ENCODE measurements around the gene TENM4. TPM values are rescaled to one million over a fixed set of nuclear protein-coding genes. Genes with fewer than 3 reads are reported as not detected.

TENM4 gene
- total RNA-seq, 1 donor from 2014 or later = 43.2 TPM

DNA sequence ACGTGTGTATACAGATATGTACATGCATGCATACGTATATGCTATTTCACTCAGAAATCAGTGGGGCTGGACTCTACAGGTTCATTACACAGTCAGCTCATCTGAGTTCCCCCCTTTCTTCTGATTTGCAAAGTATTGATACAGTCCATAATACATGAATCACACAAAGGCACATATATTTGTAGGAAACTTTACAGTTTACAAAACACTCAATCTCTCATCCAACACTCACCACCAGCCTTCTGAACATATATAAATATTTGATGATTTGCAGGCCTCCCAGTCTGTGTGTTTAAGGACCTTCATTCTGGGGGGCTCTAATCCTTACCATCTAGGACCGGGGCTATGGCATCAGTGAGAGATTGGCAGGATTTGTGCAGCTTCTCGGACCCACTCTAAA lies 293.8 kb downstream of the TENM4 start:
- Mint-ChIP-seq H3K36me3 (ENCODE audit: low read depth) (peaks cover 5% of the 10 kb centered on the region), H3K9me3 (peaks cover 3% of the 10 kb centered on the region)

DNA sequence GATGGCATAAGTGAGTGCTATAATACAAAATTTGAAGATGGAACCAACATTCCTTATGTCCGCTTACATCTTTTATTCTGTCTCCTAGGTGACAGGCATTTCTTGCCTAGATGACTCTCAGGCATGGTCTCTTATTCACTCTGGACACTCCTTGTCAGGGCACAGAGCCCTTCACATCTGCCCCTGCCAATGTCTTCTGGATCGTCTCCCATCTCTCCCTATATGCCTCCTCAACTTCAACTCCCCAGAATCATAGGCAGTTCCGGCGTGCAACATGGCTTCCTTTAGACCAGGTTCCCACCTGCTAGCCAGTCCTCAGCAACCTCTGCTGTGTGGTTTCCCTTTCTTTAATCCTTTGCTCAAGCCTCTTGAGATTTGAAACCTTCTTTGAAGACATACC lies 300.9 kb downstream of the TENM4 start:
- Mint-ChIP-seq H3K27me3 (ENCODE audit: low read depth) (no peaks in the 10 kb centered on the region), H3K9me3 (peaks cover 16% of the 10 kb centered on the region), H3K36me3 (ENCODE audit: low read depth) (peaks cover 5% of the 10 kb centered on the region), H3K4me3 (no peak overlapping the region), H3K4me1 (peaks cover 4% of the 10 kb centered on the region), H3K27ac (ENCODE audit: unreplicated experiment) (no peak overlapping the region)
- no peak for DNase-seq (ENCODE audit: low read depth, low spot score)
- TF ChIP-seq, protein P1, sequence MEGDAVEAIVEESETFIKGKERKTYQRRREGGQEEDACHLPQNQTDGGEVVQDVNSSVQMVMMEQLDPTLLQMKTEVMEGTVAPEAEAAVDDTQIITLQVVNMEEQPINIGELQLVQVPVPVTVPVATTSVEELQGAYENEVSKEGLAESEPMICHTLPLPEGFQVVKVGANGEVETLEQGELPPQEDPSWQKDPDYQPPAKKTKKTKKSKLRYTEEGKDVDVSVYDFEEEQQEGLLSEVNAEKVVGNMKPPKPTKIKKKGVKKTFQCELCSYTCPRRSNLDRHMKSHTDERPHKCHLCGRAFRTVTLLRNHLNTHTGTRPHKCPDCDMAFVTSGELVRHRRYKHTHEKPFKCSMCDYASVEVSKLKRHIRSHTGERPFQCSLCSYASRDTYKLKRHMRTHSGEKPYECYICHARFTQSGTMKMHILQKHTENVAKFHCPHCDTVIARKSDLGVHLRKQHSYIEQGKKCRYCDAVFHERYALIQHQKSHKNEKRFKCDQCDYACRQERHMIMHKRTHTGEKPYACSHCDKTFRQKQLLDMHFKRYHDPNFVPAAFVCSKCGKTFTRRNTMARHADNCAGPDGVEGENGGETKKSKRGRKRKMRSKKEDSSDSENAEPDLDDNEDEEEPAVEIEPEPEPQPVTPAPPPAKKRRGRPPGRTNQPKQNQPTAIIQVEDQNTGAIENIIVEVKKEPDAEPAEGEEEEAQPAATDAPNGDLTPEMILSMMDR (conservative IDR thresholded peaks at IDR 0.05) = no peak

More for the DNA sequence above, 293.8 kb downstream of the TENM4 start:
- Mint-ChIP-seq H3K27me3 (ENCODE audit: low read depth) (no peaks in the 10 kb centered on the region), H3K4me1 (no peaks in the 10 kb centered on the region), H3K27ac (ENCODE audit: unreplicated experiment) (no peak overlapping the region), H3K4me3 (no peak overlapping the region)
- no peak for DNase-seq (ENCODE audit: low read depth, low spot score)
- TF ChIP-seq, protein P1 (conservative IDR thresholded peaks at IDR 0.05) = no peak

DNA sequence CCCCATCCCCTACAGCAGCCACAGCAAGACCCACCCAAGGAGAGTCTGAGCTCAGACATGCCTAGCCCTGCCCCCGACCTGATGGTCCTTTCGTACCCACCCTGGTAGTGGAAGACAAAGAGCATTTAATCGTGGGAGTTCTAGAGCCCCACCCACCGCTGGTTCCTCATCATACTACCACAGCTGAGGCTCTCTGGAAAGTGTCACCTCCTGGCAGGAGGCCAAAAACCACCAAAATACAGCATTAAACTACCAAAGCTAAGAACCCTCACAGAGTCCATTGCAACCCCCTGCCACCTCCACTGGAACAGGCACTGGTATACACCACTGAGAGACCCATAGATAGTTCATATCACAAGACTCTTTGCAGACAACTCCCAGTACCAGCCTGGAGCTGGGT lies 311.1 kb downstream of the TENM4 start:
- Mint-ChIP-seq H3K27me3 (ENCODE audit: low read depth) (no peaks in the 10 kb centered on the region), H3K27ac (ENCODE audit: unreplicated experiment) (no peak overlapping the region), H3K4me1 (no peaks in the 10 kb centered on the region), H3K36me3 (ENCODE audit: low read depth) (peaks cover 40% of the 10 kb centered on the region), H3K9me3 (peaks cover 14% of the 10 kb centered on the region), H3K4me3 (no peak overlapping the region)
- TF ChIP-seq, protein P1 (conservative IDR thresholded peaks at IDR 0.05) = no peak
- DNase-seq (ENCODE audit: low read depth, low spot score) = no peak

DNA sequence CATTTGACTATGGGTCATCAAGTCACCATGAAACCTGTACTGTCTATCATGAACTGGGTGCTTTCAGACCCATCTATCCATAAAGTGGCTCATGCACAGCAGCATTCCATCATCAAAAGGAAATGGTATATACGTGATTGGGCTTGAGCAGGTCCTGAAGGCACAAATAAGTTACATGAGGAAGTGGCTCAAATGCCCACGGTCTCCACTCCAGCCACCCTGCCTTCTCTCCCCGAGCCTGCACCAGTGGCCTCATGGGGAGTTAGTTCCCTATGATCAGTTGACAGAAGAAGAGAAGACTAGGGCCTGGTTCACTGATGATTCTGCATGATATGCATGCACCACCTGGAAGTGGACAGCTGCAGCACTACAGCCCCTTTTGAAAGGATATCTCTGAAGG lies 312.5 kb downstream of the TENM4 start:
- Mint-ChIP-seq H3K27me3 (ENCODE audit: low read depth) (no peaks in the 10 kb centered on the region), H3K4me3 (no peak overlapping the region), H3K4me1 (no peaks in the 10 kb centered on the region), H3K27ac (ENCODE audit: unreplicated experiment) (no peak overlapping the region), H3K36me3 (ENCODE audit: low read depth) (peaks cover 37% of the 10 kb centered on the region), H3K9me3 (peaks cover 16% of the 10 kb centered on the region)
- TF ChIP-seq, protein P1 (conservative IDR thresholded peaks at IDR 0.05) = no peak
- DNase-seq (ENCODE audit: low read depth, low spot score) = no peak

DNA sequence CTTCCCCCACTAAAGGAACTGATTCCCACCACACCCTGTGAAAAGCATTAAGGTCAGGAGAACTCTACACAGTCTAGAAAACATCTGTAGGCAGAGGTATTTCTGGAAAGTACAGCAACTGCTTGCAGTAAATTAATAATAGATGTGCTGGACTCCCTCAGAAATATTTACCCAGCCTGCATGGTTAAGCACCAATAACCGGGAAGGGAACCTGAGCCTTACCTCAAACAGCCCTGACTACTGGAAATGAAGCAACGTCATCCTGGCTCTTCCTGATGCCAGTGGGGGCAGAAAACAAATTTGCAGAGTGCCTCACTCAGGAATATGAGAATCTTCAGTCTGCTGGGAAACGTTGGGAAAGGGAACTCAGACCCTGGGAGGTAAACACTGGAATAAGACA lies 318.1 kb downstream of the TENM4 start:
- TF ChIP-seq, protein P1 (conservative IDR thresholded peaks at IDR 0.05) = no peak
- H3K27ac Mint-ChIP-seq (ENCODE audit: unreplicated experiment) = no peak overlapping the region
- H3K36me3 Mint-ChIP-seq (ENCODE audit: low read depth) = peaks cover 10% of the 10 kb centered on the region
- H3K4me3 Mint-ChIP-seq = no peak overlapping the region
- no peaks in the 10 kb centered on the region for H3K27me3 Mint-ChIP-seq (ENCODE audit: low read depth)
- H3K9me3 Mint-ChIP-seq = peaks cover 5% of the 10 kb centered on the region
- no peak for DNase-seq (ENCODE audit: low read depth, low spot score)
- peaks cover 26% of the 10 kb centered on the region for H3K4me1 Mint-ChIP-seq

GRCh38 chr11:79121351-79121750 lies 319.5 kb downstream of the TENM4 start:
- Mint-ChIP-seq H3K36me3 (ENCODE audit: low read depth) (peaks cover 7% of the 10 kb centered on the region), H3K4me3 (no peak overlapping the region), H3K27ac (ENCODE audit: unreplicated experiment) (peak overlapping the region; percentile 64), H3K4me1 (peaks cover 26% of the 10 kb centered on the region), H3K9me3 (peaks cover 5% of the 10 kb centered on the region), H3K27me3 (ENCODE audit: low read depth) (no peaks in the 10 kb centered on the region)
- DNase-seq (ENCODE audit: low read depth, low spot score) = no peak
- TF ChIP-seq, protein P1 (conservative IDR thresholded peaks at IDR 0.05) = no peak
